GM12878 (cell line): Measurements from ENCODE around the gene LBR. TPM values are rescaled to one million over a fixed set of nuclear protein-coding genes. Genes with fewer than 3 reads are reported as not detected.
A peak's percentile ranks its signal among the peaks of the same experiment; 100 is the strongest.

ENCODE experiments used
- ATAC-seq: fragments of 200-7000 bp; cut with Tn5 transposase; 3 replicates; pipeline ENCODE4 v1.9.1; 2020; ENCODE audit warnings: mild to moderate bottlenecking, moderate library complexity
- BruUV-seq: library from RNA; stranded (reverse); fragments of 400-500 nt; replicated peaks from 2 replicates; lab custom pipeline; 2021; lab: Mats Ljungman, UMichigan
- CTCF ChIA-PET: fragments of 300-600 bp; sonication (Branson Sonifier 250); formaldehyde crosslinking; extraction: SDS; loops from one replicate; lab custom pipeline; 2021; ENCODE audit warnings: inconsistent platforms; lab: Yijun Ruan, JAX
- POLR2A ChIA-PET: fragments of 350-600 bp; formaldehyde crosslinking; extraction: SDS; loops from one replicate; lab custom pipeline; 2021; ENCODE audit warnings: inconsistent platforms; lab: Charles Lee
- RAD21 ChIA-PET: fragments of 300-600 bp; sonication (Branson Sonifier 250); formaldehyde crosslinking; loops from one replicate; lab custom pipeline; 2023; ENCODE audit warnings: antibody characterized with exemption; ENCODE audit not compliant: unreplicated experiment; lab: Charles Lee
- SMC1A ChIA-PET: fragments of 300-600 bp; sonication (Branson Sonifier 250); formaldehyde crosslinking; loops from one replicate; lab custom pipeline; 2023; ENCODE audit not compliant: unreplicated experiment, uncharacterized antibody; lab: Charles Lee
- DNase-seq: peaks from one replicate; pipeline ENCODE4 v3.0.0-alpha.2; 2011; ENCODE audit warnings: low read depth, low spot score
- FAIRE-seq: peaks from 3 replicates; lab custom pipeline; 2011; peaks lifted over from hg19 to GRCh38; lab: Jason Lieb, UNC
- H2AFZ ChIP-seq: 2 replicates; pipeline ENCODE4 v1.6.0; 2011; ENCODE audit warnings: low read depth, low read length, control low read depth; ENCODE audit not compliant: control insufficient read depth
- H3K27ac ChIP-seq: 2 replicates; pipeline ENCODE4 v1.5.1; 2011; ENCODE audit warnings: control low read depth; ENCODE audit not compliant: control insufficient read depth, insufficient read depth
- H3K27me3 ChIP-seq, 2 experiments: replicated peaks in 1 of 2; 2 replicates each; pipeline versions ENCODE4 v1.6.0 to v1.6.1; 2011; ENCODE audit warnings: low read length in 1 of 2; ENCODE audit not compliant: control insufficient read depth in 2 of 2, insufficient read depth in 2 of 2
- H3K36me3 ChIP-seq, 2 experiments: 2 replicates each; pipeline ENCODE4 v1.5.1; 2011; ENCODE audit warnings: low read length in 1 of 2; ENCODE audit not compliant: control insufficient read depth in 2 of 2, insufficient read depth in 2 of 2
- H3K4me1 ChIP-seq: 2 replicates; pipeline ENCODE4 v1.6.1; 2011; ENCODE audit warnings: mild to moderate bottlenecking, low read length, moderate library complexity, mixed read lengths; ENCODE audit not compliant: control insufficient read depth, insufficient read depth
- H3K4me2 ChIP-seq: 2 replicates; pipeline ENCODE4 v1.6.0; 2011; ENCODE audit warnings: control low read depth; ENCODE audit not compliant: control insufficient read depth, insufficient read depth
- H3K4me3 ChIP-seq: fragments of 200-600 bp; sonication (generic); 2 replicates; pipeline ENCODE4 v1.5.1; 2016
- H3K79me2 ChIP-seq: 2 replicates; pipeline ENCODE4 v1.6.0; 2011; ENCODE audit warnings: low read length; ENCODE audit not compliant: control insufficient read depth, insufficient read depth
- H3K9ac ChIP-seq: 2 replicates; pipeline ENCODE4 v1.8.0; 2011; ENCODE audit warnings: low read length, control low read depth, mixed read lengths; ENCODE audit not compliant: control insufficient read depth, insufficient read depth
- H3K9me3 ChIP-seq: replicated peaks from 3 replicates; pipeline ENCODE4 v1.5.1; 2011; ENCODE audit warnings: mild to moderate bottlenecking, low read length; ENCODE audit not compliant: control insufficient read depth, insufficient read depth
- H4K20me1 ChIP-seq: 2 replicates; pipeline ENCODE4 v1.6.0; 2011; ENCODE audit not compliant: control insufficient read depth, insufficient read depth
- PKNOX1 ChIP-seq: fragments of 450-650 bp; IDR thresholded peaks from 2 replicates; pipeline ENCODE4 v1.6.1; 2016; ENCODE audit warnings: mild to moderate bottlenecking
- SKIL ChIP-seq: fragments of 450-650 bp; IDR thresholded peaks from 2 replicates; pipeline ENCODE4 v1.6.1; 2017; ENCODE audit warnings: mild to moderate bottlenecking, low read depth, inconsistent platforms; ENCODE audit not compliant: poor library complexity, severe bottlenecking
- WGBS: methylation state at CpG from one replicate; pipeline ENCODE4 v1.1.6; 2016; ENCODE audit warnings: low lambda C conversion rate; ENCODE audit not compliant: insufficient replicate concordance, insufficient coverage; ENCODE audit errors: missing lambda C conversion rate; 5-methylcytosine and 5-hydroxymethylcytosine counted together
- in situ Hi-C: fragments of 300-500 bp; cut with MboI; formaldehyde crosslinking; loops from 9 replicates; pipeline ENCODE4 v1.14.3; 2018; ENCODE audit warnings: mixed read lengths
- intact Hi-C: fragments of 100-400 bp; cut with micrococcal nuclease; formaldehyde crosslinking; loops from one replicate; pipeline ENCODE4 v1.14.2; 2022; ENCODE audit not compliant: unreplicated experiment
- polyA plus RNA-seq, 11 experiments: library from polyadenylated mRNA; depleted of rRNA in 4 of 11; unstranded in 6 of 11; stranded (reverse) in 5 of 11; fragments of >200 nt; fragmentation: Nextera tagmentation in 4 of 11; fragmentation: Illumina TruSeq in 1 of 11; extraction: Ambion mirVana in 4 of 11; extraction: Trizol in 1 of 11; gene quantifications; 1 replicate in 1 of 11; 2 replicates in 10 of 11; pipeline versions ENCODE4 v1.2.1 to v1.2.3, GENCODE V29; 2011 to 2016; ENCODE audit warnings: inconsistent platforms in 2 of 11, missing spikeins in 2 of 11, low read depth in 1 of 11
- total RNA-seq, 4 experiments: library from RNA; depleted of rRNA in 3 of 4; stranded (reverse); fragments of >200 nt in 3 of 4; fragmentation: Illumina TruSeq in 1 of 4; extraction: Trizol in 1 of 4; gene quantifications; 2 replicates each; pipeline versions ENCODE4 v1.2.1 to v1.2.3, GENCODE V29; 2013 to 2021

LBR gene
- total and polyA plus RNA-seq, 10 of the 15 experiments (the other 5 are each of a cell fraction or from before 2014, with no cell fraction given): 81.8 to 178 (median 114) TPM

- POLR2A ChIA-PET: interaction anchor here (0.6 to 1.4 kb wide), 4 partner anchors 14 to 346 kb away, joined by 3 to 6 read pairs (median 5); no protein-coding TSS in a partner anchor
- no peak for TF ChIP-seq SKIL
- TF ChIP-seq PKNOX1: peak; percentile 32; the same call in 1 of the 2 replicates
Observed at GRCh38 chr1:225430301-225430700, 2.5 kb upstream of the LBR start.

More at GRCh38 chr1:225430301-225430700, 2.5 kb upstream of the LBR start:
- WGBS: 88% methylated on average over 7 of the region's 7 CpGs
- Histone ChIP-seq H3K79me2 (peaks cover 26% of the 10 kb centered on the region), H3K4me2 (no peak overlapping the region), H3K4me1 (peaks cover 11% of the 10 kb centered on the region), H3K36me3 (no peaks in the 10 kb centered on the region), H3K27me3 (no peaks in the 10 kb centered on the region), H2AFZ (no peak overlapping the region), H3K9ac (no peak overlapping the region), H4K20me1 (peaks cover 5% of the 10 kb centered on the region; the same call in 1 of the 2 replicates), H3K27ac (no peak overlapping the region), H3K4me3 (no peak overlapping the region), H3K9me3 (no peaks in the 10 kb centered on the region; the same call in 2 of the 3 replicates)
- ATAC-seq (no peak), FAIRE-seq (no peak), DNase-seq (no peak)
- in situ Hi-C loops: no loop called here
- BruUV-seq: no TSS peak
- ChIA-PET CTCF (interaction anchor here (6.9 kb wide), 1 partner anchor 11 kb away, joined by 53 read pairs; no protein-coding TSS in a partner anchor), SMC1A (interaction anchor here (1.0 to 8.1 kb wide), 2 partner anchors 13 to 43 kb away, joined by 3 to 108 read pairs; no protein-coding TSS in a partner anchor), RAD21 (interaction anchor here (1.2 to 2.0 kb wide), 2 partner anchors 14 to 15 kb away, joined by 4 read pairs; no protein-coding TSS in a partner anchor)
- intact Hi-C loops: no loop called here
